ENCODE data around the gene ZNF485. TPM values are rescaled to one million over a fixed set of nuclear protein-coding genes. Genes with fewer than 3 reads are reported as not detected.

The ZNF485 gene
- total and polyA plus RNA-seq, 2 experiments from 2014 or later, result 1.4 to 1.9 TPM

GRCh38 chr10:43647576-43647975 lies 41.3 kb downstream of the ZNF485 start:
- H3K4me2 ChIP-seq, result peak overlapping the region; percentile 92
- H3K79me2 ChIP-seq, result peaks cover 12% of the 10 kb centered on the region
- no peaks in the 10 kb centered on the region for H4K20me1 ChIP-seq (ENCODE audit: insufficient read depth, poor library complexity, severe bottlenecking)
- H3K9me2 ChIP-seq (replicated peaks; ENCODE audit: insufficient read depth), result no peaks in the 10 kb centered on the region
- no peak overlapping the region for H3K27ac ChIP-seq
- no peak for TF ChIP-seq EZH2phosphoT487 (IDR thresholded peaks at IDR 0.05; ENCODE audit: low read depth, severe bottlenecking, unreplicated experiment)
- no peak for TF ChIP-seq EZH2 (IDR thresholded peaks at IDR 0.05; ENCODE audit: borderline replicate concordance)
- no peak for TF ChIP-seq CTCF (IDR thresholded peaks at IDR 0.05; ENCODE audit: poor library complexity)
- 97% methylated on average over 6 of the region's 6 CpGs for whole genome bisulfite sequencing (ENCODE audit: low lambda C conversion rate, missing lambda C conversion rate)
- H3K9me3 ChIP-seq (ENCODE audit: low read depth), result peaks cover 49% of the 10 kb centered on the region
- peaks cover 8% of the 10 kb centered on the region for H3K4me1 ChIP-seq (ENCODE audit: insufficient read depth)
- peaks cover 21% of the 10 kb centered on the region for H3K36me3 ChIP-seq (replicated peaks; ENCODE audit: insufficient read depth, low read depth)
- no peak for DNase-seq (ENCODE audit: low spot score)
- peak overlapping the region; percentile 86 for H3K4me3 ChIP-seq
- H2AFZ ChIP-seq, result peak overlapping the region; percentile 98
- H3K27me3 ChIP-seq, result no peaks in the 10 kb centered on the region

- Histone ChIP-seq H3K9me2 (replicated peaks; ENCODE audit: insufficient read depth) (no peaks in the 10 kb centered on the region), H4K20me1 (ENCODE audit: insufficient read depth, poor library complexity, severe bottlenecking) (no peaks in the 10 kb centered on the region), H2AFZ (peak overlapping the region; percentile 98), H3K79me2 (peaks cover 12% of the 10 kb centered on the region), H3K27ac (peak overlapping the region; percentile 77), H3K27me3 (no peaks in the 10 kb centered on the region), H3K4me3 (peak overlapping the region; percentile 86), H3K4me1 (ENCODE audit: insufficient read depth) (peaks cover 8% of the 10 kb centered on the region), H3K36me3 (replicated peaks; ENCODE audit: insufficient read depth, low read depth) (peaks cover 18% of the 10 kb centered on the region), H3K9me3 (ENCODE audit: low read depth) (peaks cover 44% of the 10 kb centered on the region), H3K4me2 (peak overlapping the region; percentile 92)
- no peak for TF ChIP-seq EZH2 (IDR thresholded peaks at IDR 0.05; ENCODE audit: borderline replicate concordance)
- TF ChIP-seq CTCF (IDR thresholded peaks at IDR 0.05; ENCODE audit: poor library complexity), result no peak
- TF ChIP-seq EZH2phosphoT487 (IDR thresholded peaks at IDR 0.05; ENCODE audit: low read depth, severe bottlenecking, unreplicated experiment), result no peak
- no peak for DNase-seq (ENCODE audit: low spot score)
- 48% methylated on average over 9 of the region's 9 CpGs for WGBS (ENCODE audit: low lambda C conversion rate, missing lambda C conversion rate)
These were observed 41.8 kb downstream of the ZNF485 start for GRCh38 chr10:43648095-43648397.

GRCh38 chr10:43648398-43649184 lies 42.4 kb downstream of the ZNF485 start, which contains the start of gene ZNF32:
ZNF32 (minus strand) TSS chr10:43648881; CDS start chr10:43646133, 2,748 bp downstream.
- Histone ChIP-seq H4K20me1 (ENCODE audit: insufficient read depth, poor library complexity, severe bottlenecking) (no peaks in the 10 kb centered on the region), H3K4me3 (peak within 1 kb of the TSS; percentile 86), H3K9me3 (ENCODE audit: low read depth) (peaks cover 39% of the 10 kb centered on the region), H3K9me2 (replicated peaks; ENCODE audit: insufficient read depth) (no peaks in the 10 kb centered on the region), H3K4me2 (peak within 1 kb of the TSS; percentile 92), H3K36me3 (replicated peaks; ENCODE audit: insufficient read depth, low read depth) (peaks cover 12% of the 10 kb centered on the region), H3K27ac (peak within 1 kb of the TSS; percentile 78), H2AFZ (peak within 1 kb of the TSS; percentile 98), H3K27me3 (no peaks in the 10 kb centered on the region), H3K4me1 (ENCODE audit: insufficient read depth) (peaks cover 8% of the 10 kb centered on the region), H3K79me2 (peaks cover 12% of the 10 kb centered on the region)
- TF ChIP-seq EZH2phosphoT487 (IDR thresholded peaks at IDR 0.05; ENCODE audit: low read depth, severe bottlenecking, unreplicated experiment) (no peak), CTCF (IDR thresholded peaks at IDR 0.05; ENCODE audit: poor library complexity) (no peak), EZH2 (IDR thresholded peaks at IDR 0.05; ENCODE audit: borderline replicate concordance) (no peak)
- 3% methylated on average over 46 of the region's 90 CpGs for WGBS (ENCODE audit: low lambda C conversion rate, missing lambda C conversion rate)
- DNase-seq (ENCODE audit: low spot score), result peak; percentile 93
